GM19351 (cell line): ENCODE data around the gene DHRSX.
A peak's percentile ranks its signal among the peaks of the same experiment; 100 is the strongest.
"Not testable (repeated sequence)": the region's sequence is repeated elsewhere in the genome, so short reads cannot be mapped to it uniquely, and the experiment has no call there.

ENCODE experiments used
- ATAC-seq: cut with Tn5 transposase; IDR thresholded peaks from one replicate; pipeline ENCODE4 v1.9.1; 2021; ENCODE audit warnings: mild to moderate bottlenecking, moderate library complexity; ENCODE audit not compliant: unreplicated experiment

The DHRSX gene

GRCh38 chrX:2500803-2501558 lies at the start of gene DHRSX, which contains the start of gene ZBED1:
TSS of gene DHRSX (minus strand) at chrX:2500976. CDS start at chrX:2500925, 51 bp downstream.
TSS of gene ZBED1 (minus strand) at chrX:2500976. CDS start at chrX:2490719, 10,257 bp downstream.
- peak; percentile 67 for ATAC-seq

GRCh38 chrX:2549876-2550275 lies 49.1 kb upstream of the DHRSX start:
- ATAC-seq = no peak

- no peak for ATAC-seq
These were observed 48.1 kb upstream of the DHRSX start for GRCh38 chrX:2548711-2549423.

- ATAC-seq = no peak
These were observed 47.0 kb upstream of the DHRSX start for GRCh38 chrX:2547736-2548135.

- ATAC-seq = no peak
These were observed 45.7 kb upstream of the DHRSX start for GRCh38 chrX:2546496-2546895.

GRCh38 chrX:2545144-2545543 lies 44.4 kb upstream of the DHRSX start:
- ATAC-seq = no peak

GRCh38 chrX:2542826-2543521 lies 42.2 kb upstream of the DHRSX start:
- ATAC-seq = no peak

GRCh38 chrX:2541603-2542002 lies 40.8 kb upstream of the DHRSX start:
- ATAC-seq = no peak

GRCh38 chrX:2540426-2540947 lies 39.7 kb upstream of the DHRSX start:
- ATAC-seq = no peak

- ATAC-seq = no peak
These were observed 38.8 kb upstream of the DHRSX start for GRCh38 chrX:2539586-2539985.

- no peak for ATAC-seq
These were observed 37.4 kb upstream of the DHRSX start for GRCh38 chrX:2538031-2538757.

- no peak for ATAC-seq
These were observed 36.2 kb upstream of the DHRSX start for GRCh38 chrX:2536974-2537373.

- ATAC-seq = no peak
These were observed 35.4 kb upstream of the DHRSX start for GRCh38 chrX:2536141-2536540.

GRCh38 chrX:2534261-2535021 lies 33.7 kb upstream of the DHRSX start:
- not testable (repeated sequence) for ATAC-seq

GRCh38 chrX:2533424-2533823 lies 32.6 kb upstream of the DHRSX start:
- no peak for ATAC-seq

GRCh38 chrX:2526390-2526789 lies 25.6 kb upstream of the DHRSX start:
- ATAC-seq = no peak

GRCh38 chrX:2523911-2524310 lies 23.1 kb upstream of the DHRSX start:
- no peak for ATAC-seq

- ATAC-seq = peak; percentile 38
These were observed 21.2 kb upstream of the DHRSX start for GRCh38 chrX:2521927-2522386.

- peak; percentile 71 for ATAC-seq
These were observed 20.5 kb upstream of the DHRSX start for GRCh38 chrX:2521092-2521926.
